Measurements from ENCODE around the gene WBP1. TPM values are rescaled to one million over a fixed set of nuclear protein-coding genes. Genes with fewer than 3 reads are reported as not detected.

WBP1 gene
- 10 to 100 TPM; 43.0 to 57.4 TPM for total RNA-seq

DNA sequence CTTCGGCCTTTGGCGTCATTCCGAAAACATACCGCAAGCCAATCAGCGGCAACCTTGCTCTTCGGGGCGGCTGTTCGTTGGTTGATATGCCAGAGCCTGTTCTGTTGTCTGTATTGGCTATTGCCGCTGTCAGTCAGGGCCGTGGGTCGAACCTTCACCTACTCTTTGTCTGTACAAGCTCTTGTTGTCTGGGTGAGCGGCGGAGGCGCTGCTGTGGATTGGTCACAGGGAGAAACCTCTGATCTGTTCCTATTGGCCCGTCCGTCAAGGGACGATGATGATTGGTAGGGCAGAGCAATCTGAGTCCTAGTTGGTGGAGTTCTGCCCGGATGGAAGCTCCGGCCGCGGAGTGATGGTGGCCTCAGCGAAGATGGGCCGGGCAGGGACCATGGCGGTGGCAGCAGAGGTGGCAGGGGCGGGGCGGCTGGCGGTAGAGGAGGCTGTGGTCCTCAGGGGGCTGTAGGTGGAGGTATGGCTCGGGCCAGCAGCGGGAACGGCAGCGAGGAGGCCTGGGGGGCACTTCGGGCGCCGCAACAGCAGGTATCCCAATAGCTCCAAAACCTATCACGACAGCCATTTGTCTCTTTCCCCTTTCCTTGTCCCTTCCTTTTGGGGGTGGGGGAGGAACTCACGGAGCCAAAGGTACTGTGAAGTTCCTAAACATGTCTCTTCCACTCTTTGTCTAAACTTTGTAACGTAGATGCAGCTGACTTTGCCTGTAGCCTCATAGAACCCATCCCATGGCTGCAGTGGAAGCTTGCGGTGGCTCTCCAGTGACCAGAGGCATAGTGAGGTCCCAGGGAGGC is at the start of gene WBP1:
Gene WBP1, plus strand, starts transcription at position 307 of the 806 bp plus-strand sequence. Its CDS starts 165 bp downstream, at position 472.
- Histone ChIP-seq H3K9me3 (no peaks in the 10 kb centered on the region), H3K27ac (peak within 1 kb of the TSS; percentile 94 to 97), H3K36me3 (peaks cover 19% of the 10 kb centered on the region), H3K4me1 (peaks cover 0 to 41% of the 10 kb centered on the region in 2 donors), H3K4me3 (peak within 1 kb of the TSS; percentile 55 to 78), H3K27me3 (no peaks in the 10 kb centered on the region)
- TF ChIP-seq, protein P1, sequence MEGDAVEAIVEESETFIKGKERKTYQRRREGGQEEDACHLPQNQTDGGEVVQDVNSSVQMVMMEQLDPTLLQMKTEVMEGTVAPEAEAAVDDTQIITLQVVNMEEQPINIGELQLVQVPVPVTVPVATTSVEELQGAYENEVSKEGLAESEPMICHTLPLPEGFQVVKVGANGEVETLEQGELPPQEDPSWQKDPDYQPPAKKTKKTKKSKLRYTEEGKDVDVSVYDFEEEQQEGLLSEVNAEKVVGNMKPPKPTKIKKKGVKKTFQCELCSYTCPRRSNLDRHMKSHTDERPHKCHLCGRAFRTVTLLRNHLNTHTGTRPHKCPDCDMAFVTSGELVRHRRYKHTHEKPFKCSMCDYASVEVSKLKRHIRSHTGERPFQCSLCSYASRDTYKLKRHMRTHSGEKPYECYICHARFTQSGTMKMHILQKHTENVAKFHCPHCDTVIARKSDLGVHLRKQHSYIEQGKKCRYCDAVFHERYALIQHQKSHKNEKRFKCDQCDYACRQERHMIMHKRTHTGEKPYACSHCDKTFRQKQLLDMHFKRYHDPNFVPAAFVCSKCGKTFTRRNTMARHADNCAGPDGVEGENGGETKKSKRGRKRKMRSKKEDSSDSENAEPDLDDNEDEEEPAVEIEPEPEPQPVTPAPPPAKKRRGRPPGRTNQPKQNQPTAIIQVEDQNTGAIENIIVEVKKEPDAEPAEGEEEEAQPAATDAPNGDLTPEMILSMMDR (IDR thresholded peaks at IDR 0.05), result no peak
- DNase-seq (ENCODE audit: low spot score), result peak; percentile 100

DNA sequence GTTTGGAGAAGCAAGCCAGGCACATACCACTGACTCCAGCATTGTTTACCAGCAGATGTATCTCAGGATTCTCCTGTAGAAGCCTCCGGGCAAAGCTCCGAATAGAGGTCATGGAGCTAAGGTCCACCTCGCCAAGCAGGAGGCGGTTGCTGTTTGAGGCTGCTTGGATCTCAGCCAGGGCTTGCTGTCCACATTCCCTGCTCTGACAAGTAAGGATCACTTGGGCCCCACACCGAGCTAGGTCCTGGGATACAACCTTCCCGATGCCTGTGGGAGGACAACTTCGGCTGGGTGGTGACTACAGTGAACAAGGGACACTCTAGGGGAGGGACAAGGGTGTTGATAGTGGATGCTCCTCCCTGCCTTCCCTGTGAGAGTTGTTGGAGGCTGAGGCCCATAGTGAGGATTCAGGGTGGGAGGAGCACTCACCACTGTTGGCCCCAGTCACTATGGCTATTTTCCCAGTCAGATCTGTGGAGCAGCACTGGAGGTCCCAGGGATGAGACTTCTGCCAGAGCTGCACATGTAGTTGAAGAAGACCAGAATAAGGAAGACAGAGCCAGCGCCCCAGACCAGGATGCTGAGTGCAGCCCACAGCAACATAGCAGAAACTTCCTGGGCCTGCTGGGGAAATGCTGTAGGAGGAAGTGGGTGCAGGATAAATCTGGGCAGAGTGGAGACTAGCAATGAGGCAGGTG is 45.1 kb upstream of the WBP1 start:
- Histone ChIP-seq H3K4me1 (peaks cover 0 to 23% of the 10 kb centered on the region in 2 donors), H3K36me3 (no peaks in the 10 kb centered on the region), H3K27ac (no peak overlapping the region), H3K9me3 (no peaks in the 10 kb centered on the region), H3K27me3 (no peaks in the 10 kb centered on the region), H3K4me3 (no peak overlapping the region)
- TF ChIP-seq, protein P1 (IDR thresholded peaks at IDR 0.05), result no peak
- DNase-seq (ENCODE audit: low spot score), result no peak

DNA sequence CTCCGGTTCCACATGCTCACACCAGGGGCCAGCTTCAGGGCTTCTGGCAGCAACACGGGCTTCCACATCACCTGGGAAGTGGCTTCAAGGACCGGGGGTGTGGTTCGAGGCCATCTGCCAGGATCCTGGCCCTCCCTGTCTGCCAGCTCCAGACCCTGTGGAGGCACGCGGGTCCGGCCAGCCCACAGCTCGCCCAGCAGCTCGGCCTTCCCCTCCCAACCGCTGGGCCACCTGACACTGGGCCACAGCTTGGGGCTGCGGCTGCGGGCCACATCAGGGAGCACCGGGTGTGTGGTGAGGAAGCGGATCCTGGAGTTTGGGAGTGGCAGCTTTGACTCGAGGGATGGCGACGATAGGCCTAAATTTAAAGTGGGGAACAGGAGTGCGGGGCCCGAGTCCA is 43.8 kb upstream of the WBP1 start:
- TF ChIP-seq, protein P1 (IDR thresholded peaks at IDR 0.05), result no peak
- DNase-seq (ENCODE audit: low spot score), result no peak
- H3K4me3 ChIP-seq, result peak overlapping the region; percentile 51 to 60
- H3K27me3 ChIP-seq, result no peaks in the 10 kb centered on the region
- H3K4me1 ChIP-seq, result peaks cover 0 to 30% of the 10 kb centered on the region in 2 donors
- H3K27ac ChIP-seq, result peak overlapping the region; percentile 42 to 45
- H3K36me3 ChIP-seq, result no peaks in the 10 kb centered on the region
- H3K9me3 ChIP-seq, result no peaks in the 10 kb centered on the region

DNA sequence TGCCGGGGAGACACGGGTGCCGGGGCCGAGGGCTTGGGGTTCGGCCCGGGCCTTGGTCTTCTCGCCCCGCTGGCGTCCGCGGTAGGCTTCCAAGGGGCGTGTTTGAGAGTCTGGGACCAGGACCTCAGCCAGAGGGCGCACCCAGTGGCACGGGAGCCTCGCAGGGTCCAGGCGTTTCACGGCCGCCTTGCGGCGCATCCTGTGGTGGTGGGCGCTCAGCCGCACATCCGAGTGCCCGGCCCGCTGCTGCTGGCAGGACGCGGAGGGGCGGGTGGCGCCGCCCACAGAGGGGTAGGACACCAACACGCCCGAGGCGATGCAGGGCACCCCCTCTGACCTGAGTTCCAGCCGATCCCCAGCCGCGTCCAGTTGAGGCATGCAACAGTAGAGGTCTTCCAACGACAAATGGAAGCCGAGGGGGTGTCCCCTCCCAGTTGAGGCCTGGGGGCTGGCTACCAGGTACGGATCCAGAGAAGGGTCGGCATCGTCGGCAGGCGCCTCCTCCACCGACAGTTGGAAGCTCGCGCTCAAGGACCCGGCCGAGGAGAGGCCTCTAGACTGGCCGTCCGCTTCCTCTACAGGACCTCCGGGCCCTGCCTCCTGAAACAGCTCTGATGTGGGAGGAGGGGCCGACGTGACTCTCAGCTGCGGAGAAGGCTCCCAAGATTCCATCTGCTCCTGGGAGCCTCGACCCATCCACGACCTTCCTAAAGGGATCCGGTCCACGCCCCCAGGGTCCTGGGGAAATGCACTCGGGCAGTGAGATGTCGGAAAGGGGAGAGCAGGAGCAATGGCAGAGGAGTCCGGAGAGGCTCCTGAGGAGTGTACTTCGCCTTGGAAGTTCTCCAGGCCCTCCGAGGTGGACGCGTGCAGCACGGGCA is 43.1 kb upstream of the WBP1 start:
- H3K4me3 ChIP-seq, result peak overlapping the region; percentile 51 to 60
- H3K9me3 ChIP-seq, result no peaks in the 10 kb centered on the region
- H3K4me1 ChIP-seq, result peaks cover 0 to 30% of the 10 kb centered on the region in 2 donors
- peak overlapping the region; percentile 42 to 45 for H3K27ac ChIP-seq
- DNase-seq (ENCODE audit: low spot score), result peak; percentile 70
- H3K36me3 ChIP-seq, result no peaks in the 10 kb centered on the region
- TF ChIP-seq, protein P1 (IDR thresholded peaks at IDR 0.05), result peak; percentile 31 to 70
- no peaks in the 10 kb centered on the region for H3K27me3 ChIP-seq

DNA sequence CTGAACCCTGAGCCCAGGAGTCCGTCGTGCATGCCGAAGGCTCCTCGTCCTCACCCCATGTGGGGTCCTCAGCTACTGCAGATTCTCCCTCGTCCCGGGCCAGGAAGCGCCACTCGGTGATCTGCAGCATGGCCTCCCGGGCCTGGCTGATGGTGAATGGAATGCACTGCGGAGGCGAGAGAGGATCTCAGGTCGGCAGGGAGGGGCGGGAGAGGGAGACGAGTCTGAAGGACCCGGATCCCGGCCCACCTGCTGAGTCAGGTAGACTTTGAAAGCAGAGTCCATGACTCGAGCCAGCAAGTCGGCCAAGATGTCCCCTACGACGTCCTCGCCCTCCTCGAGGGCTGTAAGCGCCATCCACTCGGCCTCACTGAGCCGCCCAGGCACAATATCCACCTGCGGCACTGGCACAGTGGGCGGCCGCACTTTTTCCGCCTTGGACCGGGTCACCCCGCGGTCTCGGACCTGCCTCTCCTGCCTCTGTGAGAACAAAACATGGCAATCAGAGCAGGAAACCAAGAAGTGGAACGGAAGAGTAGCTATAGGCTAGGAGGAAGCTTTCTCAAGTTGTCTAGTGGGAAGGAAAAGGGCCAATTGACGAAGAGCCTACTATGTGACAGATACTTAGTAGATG is 42.4 kb upstream of the WBP1 start:
- no peak for DNase-seq (ENCODE audit: low spot score)
- H3K9me3 ChIP-seq, result no peaks in the 10 kb centered on the region
- peaks cover 0 to 33% of the 10 kb centered on the region in 2 donors for H3K4me1 ChIP-seq
- TF ChIP-seq, protein P1 (IDR thresholded peaks at IDR 0.05), result no peak
- H3K36me3 ChIP-seq, result no peaks in the 10 kb centered on the region
- H3K27ac ChIP-seq, result no peak overlapping the region
- no peaks in the 10 kb centered on the region for H3K27me3 ChIP-seq
- peak overlapping the region; percentile 51 to 60 for H3K4me3 ChIP-seq
